GM12874 (cell line): ENCODE results near the gene MAML2.

Source experiments
- TF ChIP-seq, protein P1 (sequence below): IDR thresholded peaks from 2 replicates; pipeline ENCODE4 v1.5.1; 2011; ENCODE audit warnings: low read depth, mild to moderate bottlenecking, control low read depth, low read length, moderate library complexity; ENCODE audit not compliant: insufficient read depth

Gene MAML2

DNA sequence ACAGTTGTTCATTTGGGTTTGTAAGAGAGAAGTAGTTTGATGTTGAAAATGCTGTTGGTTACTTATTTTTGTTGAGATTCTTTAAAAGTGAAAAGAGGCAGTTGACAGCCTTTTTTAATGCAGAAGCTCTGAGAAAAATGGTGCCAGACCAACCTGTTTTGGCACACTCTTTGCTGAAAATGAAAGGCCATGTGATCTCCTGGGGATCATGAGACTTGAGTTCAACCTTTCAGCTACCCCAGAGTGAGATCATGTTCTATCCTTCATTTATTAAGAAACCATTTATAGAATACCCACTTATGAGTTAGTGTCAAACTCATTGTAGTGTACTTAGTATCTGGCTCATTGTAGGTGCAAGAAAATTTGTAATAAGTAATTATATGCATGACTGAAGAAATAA, 196.2 kb downstream of the MAML2 start:
- TF ChIP-seq, protein P1, sequence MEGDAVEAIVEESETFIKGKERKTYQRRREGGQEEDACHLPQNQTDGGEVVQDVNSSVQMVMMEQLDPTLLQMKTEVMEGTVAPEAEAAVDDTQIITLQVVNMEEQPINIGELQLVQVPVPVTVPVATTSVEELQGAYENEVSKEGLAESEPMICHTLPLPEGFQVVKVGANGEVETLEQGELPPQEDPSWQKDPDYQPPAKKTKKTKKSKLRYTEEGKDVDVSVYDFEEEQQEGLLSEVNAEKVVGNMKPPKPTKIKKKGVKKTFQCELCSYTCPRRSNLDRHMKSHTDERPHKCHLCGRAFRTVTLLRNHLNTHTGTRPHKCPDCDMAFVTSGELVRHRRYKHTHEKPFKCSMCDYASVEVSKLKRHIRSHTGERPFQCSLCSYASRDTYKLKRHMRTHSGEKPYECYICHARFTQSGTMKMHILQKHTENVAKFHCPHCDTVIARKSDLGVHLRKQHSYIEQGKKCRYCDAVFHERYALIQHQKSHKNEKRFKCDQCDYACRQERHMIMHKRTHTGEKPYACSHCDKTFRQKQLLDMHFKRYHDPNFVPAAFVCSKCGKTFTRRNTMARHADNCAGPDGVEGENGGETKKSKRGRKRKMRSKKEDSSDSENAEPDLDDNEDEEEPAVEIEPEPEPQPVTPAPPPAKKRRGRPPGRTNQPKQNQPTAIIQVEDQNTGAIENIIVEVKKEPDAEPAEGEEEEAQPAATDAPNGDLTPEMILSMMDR = no peak

DNA sequence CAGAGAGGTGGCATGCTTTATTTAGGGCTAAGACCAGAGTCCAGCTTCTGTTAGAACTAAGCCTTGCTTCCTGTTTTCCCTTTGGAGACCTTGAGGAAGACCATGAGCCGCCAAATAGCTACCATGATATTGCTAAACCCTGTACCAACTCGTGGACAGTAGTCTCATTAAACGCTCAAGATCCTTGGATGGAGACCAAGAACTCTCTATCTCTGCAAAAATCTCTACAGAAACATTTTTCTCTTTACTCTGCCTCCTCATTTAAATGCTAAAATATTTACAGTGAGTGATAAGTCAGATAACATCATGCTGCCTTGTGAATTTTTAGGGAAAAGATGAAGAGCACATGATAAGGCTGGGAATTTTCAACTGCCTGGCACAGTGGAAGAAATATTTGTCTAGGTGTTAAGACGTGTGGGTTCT, 197.8 kb downstream of the MAML2 start:
- TF ChIP-seq, protein P1 = no peak

DNA sequence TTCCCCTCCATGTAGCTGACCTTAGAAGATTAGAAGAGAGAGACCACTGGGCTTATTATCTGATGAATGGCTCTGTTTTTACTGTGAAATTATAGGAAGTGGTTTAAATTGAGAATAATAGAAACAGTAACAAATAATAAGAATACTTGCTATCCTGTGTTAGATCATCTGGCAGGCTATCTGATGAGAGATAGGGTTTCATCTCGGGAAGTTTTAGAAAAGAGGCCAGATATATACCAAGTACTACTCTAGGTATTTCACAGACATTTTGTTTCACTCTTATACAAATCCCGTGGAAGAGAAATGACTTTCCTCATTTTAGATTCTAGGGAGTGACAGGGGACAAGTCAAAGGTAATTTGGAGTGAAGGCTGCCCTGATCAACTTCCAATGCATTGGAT, 198.4 kb downstream of the MAML2 start:
- TF ChIP-seq, protein P1 = no peak

DNA sequence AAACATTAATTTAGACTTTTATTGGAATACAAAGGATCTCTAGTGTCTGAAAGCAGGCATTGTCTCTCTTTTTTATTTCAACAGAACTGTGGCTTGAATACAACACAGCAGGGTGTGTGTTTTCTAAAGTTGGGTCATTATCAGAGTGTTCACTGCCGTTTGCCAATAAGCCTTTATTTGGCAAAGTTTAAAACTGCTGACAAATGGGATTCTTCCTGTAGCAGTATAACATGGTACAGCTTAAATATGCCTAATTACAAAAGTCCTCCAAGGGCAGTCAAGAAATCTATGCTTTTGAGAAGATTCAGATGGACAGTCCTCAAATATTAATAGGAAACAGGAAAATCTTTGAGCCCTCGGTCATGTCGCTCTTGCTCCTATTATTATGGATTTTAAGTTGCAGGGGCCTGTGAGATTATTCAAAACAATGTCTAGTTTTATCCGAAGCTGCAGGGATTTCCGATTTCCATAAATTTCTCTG, 199.9 kb downstream of the MAML2 start:
- TF ChIP-seq, protein P1 = no peak

DNA sequence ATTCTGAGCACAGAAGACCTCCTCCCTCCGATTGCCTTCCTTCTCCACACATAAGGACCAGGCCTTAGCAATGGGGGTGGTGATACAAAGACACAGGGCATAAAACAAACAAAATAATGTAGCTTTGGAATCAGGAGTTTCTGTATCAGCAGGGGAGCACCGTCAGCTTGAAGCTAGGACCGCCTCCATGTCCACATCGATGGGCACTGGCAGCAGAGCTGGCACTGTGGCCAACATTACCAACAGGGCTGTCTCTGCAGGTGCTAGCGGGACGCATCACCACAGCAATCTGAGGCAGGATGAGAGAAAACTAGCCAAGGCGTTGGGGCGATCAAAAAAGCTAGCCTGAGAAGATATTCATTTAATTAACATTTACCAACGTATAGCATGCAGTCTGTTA, 201.4 kb downstream of the MAML2 start:
- TF ChIP-seq, protein P1 = no peak

DNA sequence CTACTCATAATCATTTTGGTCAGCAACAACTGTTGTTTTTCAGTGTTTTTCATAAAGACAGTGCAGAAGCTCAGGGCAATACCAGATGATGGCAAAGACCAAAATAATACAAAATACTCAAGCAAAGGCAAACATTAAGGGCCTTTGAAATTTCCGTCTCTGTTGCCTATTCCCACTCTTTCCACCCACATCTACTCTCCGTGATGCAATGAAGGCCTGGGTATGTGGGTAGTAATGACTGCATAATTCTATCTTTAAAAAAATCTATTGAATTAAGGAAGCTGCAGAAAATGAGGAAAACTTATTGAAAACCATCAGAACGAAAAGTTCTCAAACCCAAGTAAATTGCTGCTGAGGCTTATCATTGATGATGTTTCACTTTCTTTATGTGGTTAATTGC, 203.3 kb downstream of the MAML2 start:
- TF ChIP-seq, protein P1 = no peak

DNA sequence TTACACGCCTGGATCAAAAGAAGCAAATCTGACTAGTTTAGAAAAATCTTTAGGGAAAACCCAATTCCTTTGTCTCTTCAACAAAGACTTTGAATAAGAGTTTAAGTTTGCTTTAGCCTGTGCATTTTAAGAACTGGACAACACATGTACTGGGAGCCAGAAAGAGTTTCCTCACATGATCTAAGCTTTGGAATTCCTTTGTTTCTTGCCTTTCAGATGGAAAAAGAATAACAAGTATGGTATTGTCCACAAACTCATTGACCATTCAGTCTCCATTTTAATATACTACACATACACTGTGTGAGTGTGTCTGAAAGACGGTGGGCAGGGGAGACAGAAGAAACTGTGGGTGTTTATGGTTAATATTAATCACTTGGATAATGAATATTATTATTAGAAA, 205.6 kb downstream of the MAML2 start:
- TF ChIP-seq, protein P1 = no peak
